HepG2 (cell line): ENCODE measurements around the gene CDH1. TPM values are rescaled to one million over a fixed set of nuclear protein-coding genes. Genes with fewer than 3 reads are reported as not detected.

Experiments used
- CCDC6 ChIP-seq: sonication (generic); formaldehyde crosslinking; IDR thresholded peaks from 2 replicates; pipeline ENCODE4 v1.8.1; 2022; ENCODE audit warnings: mild to moderate bottlenecking, missing genetic modification reagents, moderate library complexity
- CENPT ChIP-seq: sonication (generic); formaldehyde crosslinking; IDR thresholded peaks from 2 replicates; pipeline ENCODE4 v1.8.0; 2022; ENCODE audit warnings: low read depth, mild to moderate bottlenecking, moderate library complexity, missing genetic modification reagents
- HOXD1 ChIP-seq: sonication (generic); formaldehyde crosslinking; IDR thresholded peaks from 2 replicates; pipeline ENCODE4 v1.5.0; 2020; ENCODE audit warnings: missing genetic modification reagents
- NR3C1 ChIP-seq: sonication (generic); formaldehyde crosslinking; IDR thresholded peaks from 2 replicates; pipeline ENCODE4 v1.4.0; 2020; ENCODE audit warnings: missing genetic modification reagents
- PHB2 ChIP-seq: fragments of 450-650 bp; IDR thresholded peaks from 2 replicates; pipeline ENCODE4 v1.6.1; 2018; ENCODE audit not compliant: partially characterized antibody
- RBFOX2 ChIP-seq: fragments of 200-400 bp; formaldehyde crosslinking; IDR thresholded peaks from 2 replicates; pipeline ENCODE4 v1.6.1; 2017; ENCODE audit warnings: low read depth, mild to moderate bottlenecking, low read length
- SP5 ChIP-seq: IDR thresholded peaks from 2 replicates; pipeline ENCODE4 v1.6.1; 2016; ENCODE audit warnings: low read depth, borderline replicate concordance
- ZNF207 ChIP-seq: fragments of 450-650 bp; IDR thresholded peaks from 2 replicates; pipeline ENCODE4 v1.6.1; 2016; ENCODE audit warnings: antibody characterized with exemption, borderline replicate concordance
- ZNF33A ChIP-seq: sonication (generic); formaldehyde crosslinking; IDR thresholded peaks from 2 replicates; pipeline ENCODE4 v1.5.1; 2020; ENCODE audit warnings: missing genetic modification reagents, mild to moderate bottlenecking, moderate library complexity, borderline replicate concordance
- ZNF430 ChIP-seq: sonication (generic); formaldehyde crosslinking; IDR thresholded peaks from 2 replicates; pipeline ENCODE4 v1.9.0; 2021; ENCODE audit warnings: mild to moderate bottlenecking, missing genetic modification reagents
- polyA plus RNA-seq, 8 experiments: library from polyadenylated mRNA; depleted of rRNA in 3 of 8; stranded (reverse) in 7 of 8; unstranded in 1 of 8; fragments of >200 nt; fragmentation: Illumina TruSeq in 4 of 8; extraction: Trizol in 4 of 8; gene quantifications; 2 replicates each; pipeline versions ENCODE4 v1.2.1 to v1.2.3, GENCODE V29; 2011 to 2016; ENCODE audit warnings: low read depth in 4 of 8, missing spikeins in 1 of 8, mixed read lengths in 1 of 8; ENCODE audit not compliant: insufficient read depth in 1 of 8
- total RNA-seq, 5 experiments: library from RNA; depleted of rRNA; stranded (reverse); fragments of >200 nt; fragmentation: Illumina TruSeq; extraction: Trizol; gene quantifications; 2 replicates each; pipeline ENCODE4 v1.2.3, GENCODE V29; 2016; ENCODE audit warnings: low read depth in 1 of 5
- TF ChIP-seq, protein P1 (sequence below), 2 experiments: IDR thresholded peaks; 2 replicates each; pipeline ENCODE4 v1.6.1; 2011 to 2012; ENCODE audit warnings: low read length in 2 of 2, borderline replicate concordance in 1 of 2, low read depth in 1 of 2, mild to moderate bottlenecking in 1 of 2, moderate library complexity in 1 of 2
- TF ChIP-seq, protein P2 (sequence below): sonication (generic); formaldehyde crosslinking; IDR thresholded peaks from 2 replicates; pipeline ENCODE4 v1.9.0; 2022; ENCODE audit warnings: low read depth, missing genetic modification reagents
- TF ChIP-seq, protein P3 (sequence below), 2 experiments: fragments of 450-650 bp in 1 of 2; sonication (generic) in 1 of 2; formaldehyde crosslinking in 1 of 2; IDR thresholded peaks; 2 replicates each; pipeline versions ENCODE4 v1.6.1 to v1.8.0; 2016 to 2022; ENCODE audit warnings: antibody characterized with exemption in 1 of 2, mild to moderate bottlenecking in 1 of 2, missing genetic modification reagents in 1 of 2

The CDH1 gene
- total and polyA plus RNA-seq, 2 of the 13 experiments (the other 11 are each of a cell fraction or from before 2014, with no cell fraction given): 0.95 to 9.8 TPM

DNA sequence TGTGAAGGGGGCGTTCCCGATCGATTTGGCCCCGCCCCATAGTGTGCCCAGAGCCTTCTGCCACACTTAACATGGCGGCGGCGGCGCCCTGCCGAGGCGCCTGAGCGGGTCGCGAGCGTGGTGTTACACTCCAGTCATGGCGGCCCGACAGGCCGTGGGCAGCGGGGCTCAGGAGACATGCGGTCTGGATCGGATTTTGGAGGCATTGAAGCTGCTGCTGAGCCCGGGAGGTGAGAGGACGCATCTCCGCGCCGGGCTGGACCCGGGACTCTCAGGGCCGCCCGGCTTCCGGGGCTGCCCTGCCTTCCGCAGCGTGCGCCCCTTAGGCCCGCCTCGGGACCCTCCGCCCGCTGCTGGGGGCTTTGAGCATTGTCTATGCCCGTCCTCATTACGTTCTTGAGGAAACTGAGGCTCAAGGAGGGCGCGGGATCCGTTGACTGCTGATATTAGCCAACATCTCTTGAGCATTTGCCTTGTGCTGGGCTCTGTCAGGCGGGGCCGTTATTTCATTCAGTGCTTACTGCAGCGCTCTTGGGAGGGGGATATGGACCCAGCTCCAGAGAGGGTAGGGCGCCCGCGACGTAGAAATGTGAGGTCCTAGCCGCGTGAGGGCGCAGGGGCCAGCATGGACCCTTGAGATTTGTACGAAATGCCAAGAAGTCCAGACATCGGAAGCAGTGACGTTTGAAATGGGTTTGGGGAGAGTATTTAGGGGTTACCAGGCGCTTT lies 106.6 kb downstream of the CDH1 start, which contains the start of gene TANGO6 (continued):
- TF ChIP-seq ZNF430 (CRISPR knock-in tag): peak; percentile 91
- TF ChIP-seq, protein P1, sequence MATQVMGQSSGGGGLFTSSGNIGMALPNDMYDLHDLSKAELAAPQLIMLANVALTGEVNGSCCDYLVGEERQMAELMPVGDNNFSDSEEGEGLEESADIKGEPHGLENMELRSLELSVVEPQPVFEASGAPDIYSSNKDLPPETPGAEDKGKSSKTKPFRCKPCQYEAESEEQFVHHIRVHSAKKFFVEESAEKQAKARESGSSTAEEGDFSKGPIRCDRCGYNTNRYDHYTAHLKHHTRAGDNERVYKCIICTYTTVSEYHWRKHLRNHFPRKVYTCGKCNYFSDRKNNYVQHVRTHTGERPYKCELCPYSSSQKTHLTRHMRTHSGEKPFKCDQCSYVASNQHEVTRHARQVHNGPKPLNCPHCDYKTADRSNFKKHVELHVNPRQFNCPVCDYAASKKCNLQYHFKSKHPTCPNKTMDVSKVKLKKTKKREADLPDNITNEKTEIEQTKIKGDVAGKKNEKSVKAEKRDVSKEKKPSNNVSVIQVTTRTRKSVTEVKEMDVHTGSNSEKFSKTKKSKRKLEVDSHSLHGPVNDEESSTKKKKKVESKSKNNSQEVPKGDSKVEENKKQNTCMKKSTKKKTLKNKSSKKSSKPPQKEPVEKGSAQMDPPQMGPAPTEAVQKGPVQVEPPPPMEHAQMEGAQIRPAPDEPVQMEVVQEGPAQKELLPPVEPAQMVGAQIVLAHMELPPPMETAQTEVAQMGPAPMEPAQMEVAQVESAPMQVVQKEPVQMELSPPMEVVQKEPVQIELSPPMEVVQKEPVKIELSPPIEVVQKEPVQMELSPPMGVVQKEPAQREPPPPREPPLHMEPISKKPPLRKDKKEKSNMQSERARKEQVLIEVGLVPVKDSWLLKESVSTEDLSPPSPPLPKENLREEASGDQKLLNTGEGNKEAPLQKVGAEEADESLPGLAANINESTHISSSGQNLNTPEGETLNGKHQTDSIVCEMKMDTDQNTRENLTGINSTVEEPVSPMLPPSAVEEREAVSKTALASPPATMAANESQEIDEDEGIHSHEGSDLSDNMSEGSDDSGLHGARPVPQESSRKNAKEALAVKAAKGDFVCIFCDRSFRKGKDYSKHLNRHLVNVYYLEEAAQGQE (IDR thresholded peaks at IDR 0.05; ENCODE audit: borderline replicate concordance in 1 of 2, low read depth in 1 of 2, low read length in 2 of 2): no peak
- TF ChIP-seq HOXD1 (CRISPR knock-in tag): no peak
- TF ChIP-seq, protein P2, sequence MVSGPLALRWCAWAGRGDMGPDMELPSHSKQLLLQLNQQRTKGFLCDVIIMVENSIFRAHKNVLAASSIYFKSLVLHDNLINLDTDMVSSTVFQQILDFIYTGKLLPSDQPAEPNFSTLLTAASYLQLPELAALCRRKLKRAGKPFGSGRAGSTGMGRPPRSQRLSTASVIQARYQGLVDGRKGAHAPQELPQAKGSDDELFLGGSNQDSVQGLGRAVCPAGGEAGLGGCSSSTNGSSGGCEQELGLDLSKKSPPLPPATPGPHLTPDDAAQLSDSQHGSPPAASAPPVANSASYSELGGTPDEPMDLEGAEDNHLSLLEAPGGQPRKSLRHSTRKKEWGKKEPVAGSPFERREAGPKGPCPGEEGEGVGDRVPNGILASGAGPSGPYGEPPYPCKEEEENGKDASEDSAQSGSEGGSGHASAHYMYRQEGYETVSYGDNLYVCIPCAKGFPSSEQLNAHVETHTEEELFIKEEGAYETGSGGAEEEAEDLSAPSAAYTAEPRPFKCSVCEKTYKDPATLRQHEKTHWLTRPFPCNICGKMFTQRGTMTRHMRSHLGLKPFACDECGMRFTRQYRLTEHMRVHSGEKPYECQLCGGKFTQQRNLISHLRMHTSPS (CRISPR knock-in tag): peak; percentile 85
- no peak for TF ChIP-seq ZNF207
- TF ChIP-seq, protein P3, sequence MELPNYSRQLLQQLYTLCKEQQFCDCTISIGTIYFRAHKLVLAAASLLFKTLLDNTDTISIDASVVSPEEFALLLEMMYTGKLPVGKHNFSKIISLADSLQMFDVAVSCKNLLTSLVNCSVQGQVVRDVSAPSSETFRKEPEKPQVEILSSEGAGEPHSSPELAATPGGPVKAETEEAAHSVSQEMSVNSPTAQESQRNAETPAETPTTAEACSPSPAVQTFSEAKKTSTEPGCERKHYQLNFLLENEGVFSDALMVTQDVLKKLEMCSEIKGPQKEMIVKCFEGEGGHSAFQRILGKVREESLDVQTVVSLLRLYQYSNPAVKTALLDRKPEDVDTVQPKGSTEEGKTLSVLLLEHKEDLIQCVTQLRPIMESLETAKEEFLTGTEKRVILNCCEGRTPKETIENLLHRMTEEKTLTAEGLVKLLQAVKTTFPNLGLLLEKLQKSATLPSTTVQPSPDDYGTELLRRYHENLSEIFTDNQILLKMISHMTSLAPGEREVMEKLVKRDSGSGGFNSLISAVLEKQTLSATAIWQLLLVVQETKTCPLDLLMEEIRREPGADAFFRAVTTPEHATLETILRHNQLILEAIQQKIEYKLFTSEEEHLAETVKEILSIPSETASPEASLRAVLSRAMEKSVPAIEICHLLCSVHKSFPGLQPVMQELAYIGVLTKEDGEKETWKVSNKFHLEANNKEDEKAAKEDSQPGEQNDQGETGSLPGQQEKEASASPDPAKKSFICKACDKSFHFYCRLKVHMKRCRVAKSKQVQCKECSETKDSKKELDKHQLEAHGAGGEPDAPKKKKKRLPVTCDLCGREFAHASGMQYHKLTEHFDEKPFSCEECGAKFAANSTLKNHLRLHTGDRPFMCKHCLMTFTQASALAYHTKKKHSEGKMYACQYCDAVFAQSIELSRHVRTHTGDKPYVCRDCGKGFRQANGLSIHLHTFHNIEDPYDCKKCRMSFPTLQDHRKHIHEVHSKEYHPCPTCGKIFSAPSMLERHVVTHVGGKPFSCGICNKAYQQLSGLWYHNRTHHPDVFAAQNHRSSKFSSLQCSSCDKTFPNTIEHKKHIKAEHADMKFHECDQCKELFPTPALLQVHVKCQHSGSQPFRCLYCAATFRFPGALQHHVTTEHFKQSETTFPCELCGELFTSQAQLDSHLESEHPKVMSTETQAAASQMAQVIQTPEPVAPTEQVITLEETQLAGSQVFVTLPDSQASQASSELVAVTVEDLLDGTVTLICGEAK (IDR thresholded peaks at IDR 0.05): no peak
- TF ChIP-seq, protein P3 (CRISPR knock-in tag; IDR thresholded peaks at IDR 0.05): peak; percentile 89
- peak; percentile 79 for TF ChIP-seq SP5
- TF ChIP-seq CCDC6 (CRISPR knock-in tag): peak; percentile 53
- TF ChIP-seq CENPT (CRISPR knock-in tag): 0 out of 2 replicates have a peak, but pooled peaks have one; percentile 66
- peak; percentile 89; the same call in 1 of the 2 replicates for TF ChIP-seq ZNF33A
- no peak for TF ChIP-seq PHB2
- peak; percentile 95 for TF ChIP-seq RBFOX2
- TF ChIP-seq NR3C1 (CRISPR knock-in tag): 0 out of 2 replicates have a peak, but pooled peaks have one; percentile 61
